H1 (cell line): ENCODE data around the gene CLIC1. TPM values are rescaled to one million over a fixed set of nuclear protein-coding genes. Genes with fewer than 3 reads are reported as not detected.

Experiments
- CTCF ChIA-PET: fragments of 300-600 bp; sonication (Branson Sonifier 250); formaldehyde crosslinking; loops from one replicate; lab custom pipeline; 2021; ENCODE audit not compliant: partially characterized antibody; lab: Charles Lee
- POLR2A ChIA-PET: fragments of 300-600 bp; sonication (Branson Sonifier 250); formaldehyde crosslinking; loops from one replicate; lab custom pipeline; 2021; ENCODE audit warnings: inconsistent platforms; ENCODE audit not compliant: partially characterized antibody; lab: Charles Lee
- DNase-seq, 2 experiments: peaks; one replicate each; pipeline versions ENCODE4 v3.0.0 to v3.0.0-alpha.2; 2010 to 2022; ENCODE audit warnings: low spot score in 2 of 2, low read depth in 1 of 2, mixed read lengths in 1 of 2
- FAIRE-seq: peaks from 2 replicates; lab custom pipeline; 2011; peaks lifted over from hg19 to GRCh38; lab: Jason Lieb, UNC
- H2AFZ ChIP-seq: 2 replicates; pipeline ENCODE4 v1.8.1; 2012; ENCODE audit warnings: low read length, inconsistent platforms
- H2AK5ac ChIP-seq: 2 replicates; pipeline ENCODE4 v1.6.1; 2013; ENCODE audit warnings: low read depth, low read length
- H2BK120ac ChIP-seq: replicated peaks from 2 replicates; pipeline ENCODE3; 2013; ENCODE audit warnings: low read depth, low read length, inconsistent platforms
- H2BK12ac ChIP-seq: 2 replicates; pipeline ENCODE4 v1.6.1; 2013; ENCODE audit warnings: low read depth, low read length
- H2BK15ac ChIP-seq: 2 replicates; pipeline ENCODE4 v1.6.1; 2013; ENCODE audit warnings: low read length
- H2BK20ac ChIP-seq: 2 replicates; pipeline ENCODE4 v1.6.1; 2013; ENCODE audit warnings: low read length
- H2BK5ac ChIP-seq: 2 replicates; pipeline ENCODE4 v1.6.1; 2013; ENCODE audit warnings: low read depth, low read length
- H3K14ac ChIP-seq: 2 replicates; pipeline ENCODE4 v1.6.1; 2013; ENCODE audit warnings: inconsistent platforms; ENCODE audit not compliant: insufficient read length
- H3K18ac ChIP-seq: 2 replicates; pipeline ENCODE4 v1.6.1; 2013; ENCODE audit warnings: low read length; ENCODE audit errors: extremely low read depth
- H3K23ac ChIP-seq: 2 replicates; pipeline ENCODE4 v1.6.1; 2013; ENCODE audit warnings: inconsistent platforms; ENCODE audit not compliant: insufficient read length
- H3K23me2 ChIP-seq: 2 replicates; pipeline ENCODE4 v1.6.1; 2013; ENCODE audit warnings: low read depth, low read length
- H3K27ac ChIP-seq: 2 replicates; pipeline ENCODE4 v1.6.1; 2011; ENCODE audit warnings: low read depth, low read length, inconsistent platforms
- H3K27me3 ChIP-seq, 4 experiments: replicated peaks in 1 of 4; 1 replicate in 1 of 4; 2 replicates in 3 of 4; pipeline versions ENCODE4 v1.6.1 to v1.8.1; 2011 to 2013; ENCODE audit warnings: low read length in 3 of 4, mild to moderate bottlenecking in 3 of 4, inconsistent platforms in 2 of 4, mixed read lengths in 2 of 4, moderate library complexity in 1 of 4; ENCODE audit not compliant: control insufficient read depth in 3 of 4, insufficient read depth in 3 of 4; ENCODE audit errors: extremely low read depth in 1 of 4
- H3K36me3 ChIP-seq, 4 experiments: 2 replicates each; pipeline versions ENCODE4 v1.6.1 to v1.8.1; 2011 to 2013; ENCODE audit warnings: mild to moderate bottlenecking in 4 of 4, low read length in 3 of 4, moderate library complexity in 2 of 4, control low read depth in 1 of 4, inconsistent platforms in 1 of 4; ENCODE audit not compliant: insufficient read depth in 4 of 4, control insufficient read depth in 2 of 4
- H3K4ac ChIP-seq: replicated peaks from 2 replicates; pipeline ENCODE3; 2013; ENCODE audit warnings: low read length, low read depth, mixed read lengths, inconsistent platforms; ENCODE audit not compliant: insufficient read length
- H3K4me1 ChIP-seq, 4 experiments: replicated peaks in 1 of 4; 1 replicate in 1 of 4; 2 replicates in 3 of 4; pipeline versions ENCODE4 v1.6.1 to v1.8.1; 2011 to 2013; ENCODE audit warnings: low read length in 3 of 4, inconsistent platforms in 2 of 4, mixed read lengths in 1 of 4; ENCODE audit not compliant: insufficient read depth in 4 of 4, control insufficient read depth in 3 of 4
- H3K4me2 ChIP-seq, 2 experiments: 2 replicates each; pipeline versions ENCODE4 v1.6.1 to v1.8.1; 2011 to 2013; ENCODE audit warnings: low read depth in 2 of 2, low read length in 2 of 2, control low read depth in 1 of 2, inconsistent platforms in 1 of 2, mild to moderate bottlenecking in 1 of 2; ENCODE audit not compliant: insufficient read depth in 1 of 2
- H3K4me3 ChIP-seq, 4 experiments: fragments of 200-600, 300-600 bp in 1 of 4; sonication (generic), shearing (Covaris generic), sonication (Bioruptor Twin) in 1 of 4; 2 replicates each; pipeline versions ENCODE4 v1.5.1 to v1.8.1; 2011 to 2016; ENCODE audit warnings: low read length in 4 of 4, low read depth in 3 of 4, control low read depth in 2 of 4, inconsistent platforms in 2 of 4, mild to moderate bottlenecking in 2 of 4, mixed read lengths in 1 of 4, moderate library complexity in 1 of 4; ENCODE audit not compliant: insufficient read depth in 2 of 4; ENCODE audit errors: extremely low read depth in 1 of 4
- H3K56ac ChIP-seq: replicated peaks from 2 replicates; pipeline ENCODE3; 2013; ENCODE audit warnings: low read depth, mild to moderate bottlenecking, mixed read lengths, low read length, inconsistent platforms; ENCODE audit not compliant: insufficient read length
- H3K79me1 ChIP-seq: 2 replicates; pipeline ENCODE4 v1.6.1; 2013; ENCODE audit warnings: low read depth, low read length, control low read depth
- H3K79me2 ChIP-seq, 2 experiments: 2 replicates each; pipeline versions ENCODE4 v1.6.1 to v1.8.1; 2012 to 2013; ENCODE audit warnings: low read length in 2 of 2, mild to moderate bottlenecking in 2 of 2, inconsistent platforms in 1 of 2; ENCODE audit not compliant: insufficient read depth in 2 of 2, control insufficient read depth in 1 of 2
- H3K9ac ChIP-seq, 4 experiments: replicated peaks in 1 of 4; 1 replicate in 1 of 4; 2 replicates in 3 of 4; pipeline versions ENCODE4 v1.6.1 to v1.8.1; 2011 to 2013; ENCODE audit warnings: low read depth in 3 of 4, low read length in 3 of 4, control low read depth in 2 of 4, mild to moderate bottlenecking in 2 of 4, moderate library complexity in 2 of 4, inconsistent platforms in 1 of 4; ENCODE audit errors: extremely low read depth in 1 of 4
- H3K9me3 ChIP-seq, 2 experiments: 2 replicates each; pipeline versions ENCODE4 v1.6.1 to v1.8.1; 2012 to 2013; ENCODE audit warnings: mild to moderate bottlenecking in 2 of 2, moderate library complexity in 2 of 2, control low read depth in 1 of 2, inconsistent platforms in 1 of 2, low read depth in 1 of 2, low read length in 1 of 2, mixed read lengths in 1 of 2; ENCODE audit not compliant: insufficient read depth in 2 of 2
- H4K20me1 ChIP-seq, 2 experiments: replicated peaks in 1 of 2; 2 replicates each; pipeline versions ENCODE3 to v1.8.1; 2011 to 2013; ENCODE audit warnings: inconsistent platforms in 2 of 2, low read length in 2 of 2, mild to moderate bottlenecking in 1 of 2; ENCODE audit not compliant: insufficient read depth in 2 of 2, control insufficient read depth in 1 of 2
- H4K5ac ChIP-seq: 2 replicates; pipeline ENCODE4 v1.6.1; 2013; ENCODE audit warnings: low read length, low read depth, mixed read lengths, inconsistent platforms; ENCODE audit not compliant: insufficient read length
- H4K8ac ChIP-seq: 2 replicates; pipeline ENCODE4 v1.8.0; 2013; ENCODE audit warnings: mild to moderate bottlenecking, moderate library complexity, low read length, inconsistent platforms; ENCODE audit not compliant: insufficient read depth; ENCODE audit errors: extremely low read depth
- H4K91ac ChIP-seq: replicated peaks from 2 replicates; pipeline ENCODE3; 2013; ENCODE audit warnings: low read length, mixed read lengths, inconsistent platforms; ENCODE audit not compliant: insufficient read length
- BCL11A ChIP-seq, 2 experiments: IDR thresholded peaks; one replicate each; pipeline ENCODE4 v1.6.1; 2011; ENCODE audit warnings: low read depth in 2 of 2, low read length in 2 of 2, mild to moderate bottlenecking in 2 of 2
- BRCA1 ChIP-seq: IDR thresholded peaks from 2 replicates; pipeline ENCODE4 v1.6.1; 2012; ENCODE audit warnings: low read depth, low read length, improper control_type of control experiment
- CBX5 ChIP-seq: fragments of 300-800, 300-1000 bp; sonication (generic); IDR thresholded peaks from 2 replicates; pipeline ENCODE4 v1.7.1; 2016; ENCODE audit warnings: antibody characterized with exemption, low read length, low read depth
- CBX8 ChIP-seq: fragments of 300-800, 300-1000 bp; sonication (generic); IDR thresholded peaks from 2 replicates; pipeline ENCODE4 v1.7.1; 2016; ENCODE audit warnings: low read depth, low read length, borderline replicate concordance
- HDAC2 ChIP-seq, 2 experiments: fragments of 300-600 bp in 1 of 2; sonication (generic) in 1 of 2; IDR thresholded peaks; 2 replicates each; pipeline ENCODE4 v1.6.1; 2011 to 2012; ENCODE audit warnings: low read depth in 2 of 2, low read length in 2 of 2, mild to moderate bottlenecking in 2 of 2, moderate library complexity in 2 of 2, borderline replicate concordance in 1 of 2, inconsistent platforms in 1 of 2
- KDM4A ChIP-seq: IDR thresholded peaks from one replicate; pipeline ENCODE4 v1.7.1; 2012; ENCODE audit warnings: low read depth, mild to moderate bottlenecking, moderate library complexity, low read length, inconsistent platforms; ENCODE audit not compliant: severe bottlenecking
- NRF1 ChIP-seq: IDR thresholded peaks from 2 replicates; pipeline ENCODE4 v1.6.1; 2011; ENCODE audit warnings: mild to moderate bottlenecking, low read depth, low read length, improper control_type of control experiment
- PHF8 ChIP-seq: fragments of 200-600 bp; sonication (generic); conservative IDR thresholded peaks from 2 replicates; pipeline ENCODE4 v1.7.1; 2012; ENCODE audit warnings: low read depth, mild to moderate bottlenecking, inconsistent platforms, low read length, moderate library complexity
- POLR2AphosphoS5 ChIP-seq: IDR thresholded peaks from 2 replicates; pipeline ENCODE4 v1.6.1; 2011; ENCODE audit warnings: low read depth, low read length
- SIN3A ChIP-seq, 2 experiments: IDR thresholded peaks in 1 of 2; conservative IDR thresholded peaks in 1 of 2; 2 replicates each; pipeline ENCODE4 v1.6.1; 2011 to 2012; ENCODE audit warnings: low read length in 2 of 2, improper control_type of control experiment in 1 of 2, low read depth in 1 of 2, mild to moderate bottlenecking in 1 of 2
- SIX5 ChIP-seq: IDR thresholded peaks from 2 replicates; pipeline ENCODE4 v1.6.1; 2011; ENCODE audit warnings: mild to moderate bottlenecking, low read depth, low read length
- SRF ChIP-seq: IDR thresholded peaks from 2 replicates; pipeline ENCODE4 v1.6.1; 2011; ENCODE audit warnings: mild to moderate bottlenecking, low read depth, low read length, moderate library complexity
- TEAD4 ChIP-seq: IDR thresholded peaks from 2 replicates; pipeline ENCODE4 v1.6.1; 2012; ENCODE audit warnings: low read depth, low read length, inconsistent platforms, mixed read lengths
- WGBS, 2 experiments: shearing (Covaris generic) in 1 of 2; methylation state at CpG; one replicate each; pipeline versions ENCODE4 v1.1.6 to v1.1.7; 2013 to 2015; ENCODE audit warnings: low lambda C conversion rate in 2 of 2, mixed read lengths in 2 of 2, inconsistent platforms in 1 of 2, low coverage in 1 of 2, missing lambda C conversion rate in 1 of 2; ENCODE audit not compliant: insufficient replicate concordance in 2 of 2, insufficient coverage in 1 of 2, insufficient read length in 1 of 2; ENCODE audit errors: extremely low coverage in 1 of 2, missing lambda C conversion rate in 1 of 2; 5-methylcytosine and 5-hydroxymethylcytosine counted together
- polyA plus RNA-seq, 7 experiments: library from polyadenylated mRNA; depleted of rRNA in 3 of 7; stranded (reverse) in 5 of 7; unstranded in 2 of 7; fragments of >200 nt in 5 of 7; fragments of 200-250 nt in 2 of 7; gene quantifications; 1 replicate in 5 of 7; 2 replicates in 1 of 7; 4 replicates in 1 of 7; pipeline versions ENCODE4 v1.2.1 to v1.2.3, GENCODE V29; 2011 to 2013; ENCODE audit warnings: missing spikeins in 2 of 7, mixed read lengths in 2 of 7
- total RNA-seq: library from RNA; stranded (reverse); fragmentation: NEBNext Ultra II Directional; extraction: Animal tissue kit (Norgen Biotek cat#: 25700); gene quantifications from 2 replicates; pipeline ENCODE4 v1.2.1, GENCODE V29; 2021

Gene CLIC1
- total and polyA plus RNA-seq, 2 of the 8 experiments (the other 6 are each of a cell fraction or from before 2014, with no cell fraction given) = 250 to 277 TPM

DNA sequence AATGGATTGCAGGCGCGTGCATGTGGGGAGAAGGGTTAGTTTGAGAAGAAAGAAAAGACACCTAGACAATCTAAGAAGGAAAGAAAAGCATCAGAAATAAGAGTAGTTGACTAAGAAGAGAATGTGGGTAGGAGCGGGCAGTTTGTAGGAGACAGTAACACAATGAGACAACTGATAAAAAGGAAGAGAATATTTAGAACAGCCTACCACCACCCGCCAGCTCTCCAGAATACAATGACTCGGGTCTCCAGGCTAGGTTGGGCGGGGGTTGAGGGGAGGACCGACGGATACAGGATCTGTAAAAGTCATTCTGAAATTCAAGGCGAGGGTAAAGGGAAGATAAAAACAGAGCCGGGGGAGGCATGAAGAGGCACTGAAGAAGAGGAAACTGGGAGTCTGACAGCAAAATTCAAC, 33.9 kb downstream of the CLIC1 start:
- Histone ChIP-seq H3K79me1 (peaks cover 6% of the 10 kb centered on the region), H3K4me1 (peaks cover 2 to 5% (median 3%) of the 10 kb centered on the region in 4 experiments; a peak in 4 of 7 replicates), H3K4me3 (peak overlapping the region; percentile 69 to 94 (median 90)), H2AFZ (peak overlapping the region; percentile 43; the same call in 1 of the 2 replicates), H3K4me2 (peak overlapping the region; percentile 68 to 82), H2BK120ac (no peak overlapping the region), H3K23me2 (peaks cover 8% of the 10 kb centered on the region; the same call in 1 of the 2 replicates), H4K5ac (no peak overlapping the region), H3K14ac (no peak overlapping the region), H2BK15ac (no peak overlapping the region), H3K9ac (peak overlapping the region; percentile 65 to 85 (median 80)), H2AK5ac (no peak overlapping the region), H3K27me3 (no peaks in the 10 kb centered on the region), H3K23ac (no peak overlapping the region), H3K9me3 (no peaks in the 10 kb centered on the region), H4K8ac (no peak overlapping the region), H2BK5ac (peak overlapping the region; percentile 81), H3K27ac (peak overlapping the region; percentile 89; the same call in 1 of the 2 replicates), H3K18ac (no peak overlapping the region; the same call in 1 of the 2 replicates), H3K56ac (peak overlapping the region; percentile 22), H2BK12ac (peak overlapping the region; percentile 39; the same call in 1 of the 2 replicates), H3K79me2 (peaks cover 0 to 7% of the 10 kb centered on the region in 2 experiments; a peak in 2 of 4 replicates), H3K4ac (no peak overlapping the region), H4K20me1 (no peaks in the 10 kb centered on the region), H3K36me3 (peaks cover 0 to 4% (median under 1%) of the 10 kb centered on the region in 4 experiments; a peak in 3 of 8 replicates), H2BK20ac (no peak overlapping the region), H4K91ac (no peak overlapping the region)
- FAIRE-seq (no peak), DNase-seq (no peak)
- ChIA-PET CTCF (interaction anchor here (1.1 to 1.8 kb wide), 3 partner anchors 8 to 28 kb away, joined by 3 to 5 read pairs (median 5); no protein-coding TSS in a partner anchor), POLR2A (interaction anchor here (0.7 to 3.2 kb wide), 14 partner anchors 11 to 164 kb away, joined by 3 to 36 read pairs (median 3); partner anchors contain the start of genes DDAH2, GPANK1, LSM2 and LY6G5C)
- 9% methylated on average over 10 of the region's 10 CpGs; no CpG with 5 or more reads in 1 of the 2 experiments for WGBS, 2 experiments
- TF ChIP-seq SRF = no peak
- TF ChIP-seq POLR2AphosphoS5 = no peak
- TF ChIP-seq PHF8 = no peak
- no peak for TF ChIP-seq TEAD4
- TF ChIP-seq CBX5 = no peak
- no peak for TF ChIP-seq CBX8
- TF ChIP-seq KDM4A = no peak
- no peak for TF ChIP-seq SIX5
- no peak for TF ChIP-seq HDAC2 (IDR thresholded peaks at IDR 0.05; ENCODE audit: borderline replicate concordance in 1 of 2, low read depth in 2 of 2, low read length in 2 of 2)
- TF ChIP-seq BRCA1 = no peak
- no peak for TF ChIP-seq SIN3A (conservative IDR thresholded peaks at IDR 0.05 in 1 of 2, IDR thresholded peaks at IDR 0.05 in 1 of 2; ENCODE audit: low read depth in 1 of 2, low read length in 2 of 2)
- no peak for TF ChIP-seq BCL11A (IDR thresholded peaks at IDR 0.05; ENCODE audit: low read depth in 2 of 2, low read length in 2 of 2)
- TF ChIP-seq NRF1 = no peak
